ENCODE measurements around the gene SPTBN4.
"Not testable (repeated sequence)": the region's sequence is repeated elsewhere in the genome, so short reads cannot be mapped to it uniquely, and the experiment has no call there.

SPTBN4 gene

DNA sequence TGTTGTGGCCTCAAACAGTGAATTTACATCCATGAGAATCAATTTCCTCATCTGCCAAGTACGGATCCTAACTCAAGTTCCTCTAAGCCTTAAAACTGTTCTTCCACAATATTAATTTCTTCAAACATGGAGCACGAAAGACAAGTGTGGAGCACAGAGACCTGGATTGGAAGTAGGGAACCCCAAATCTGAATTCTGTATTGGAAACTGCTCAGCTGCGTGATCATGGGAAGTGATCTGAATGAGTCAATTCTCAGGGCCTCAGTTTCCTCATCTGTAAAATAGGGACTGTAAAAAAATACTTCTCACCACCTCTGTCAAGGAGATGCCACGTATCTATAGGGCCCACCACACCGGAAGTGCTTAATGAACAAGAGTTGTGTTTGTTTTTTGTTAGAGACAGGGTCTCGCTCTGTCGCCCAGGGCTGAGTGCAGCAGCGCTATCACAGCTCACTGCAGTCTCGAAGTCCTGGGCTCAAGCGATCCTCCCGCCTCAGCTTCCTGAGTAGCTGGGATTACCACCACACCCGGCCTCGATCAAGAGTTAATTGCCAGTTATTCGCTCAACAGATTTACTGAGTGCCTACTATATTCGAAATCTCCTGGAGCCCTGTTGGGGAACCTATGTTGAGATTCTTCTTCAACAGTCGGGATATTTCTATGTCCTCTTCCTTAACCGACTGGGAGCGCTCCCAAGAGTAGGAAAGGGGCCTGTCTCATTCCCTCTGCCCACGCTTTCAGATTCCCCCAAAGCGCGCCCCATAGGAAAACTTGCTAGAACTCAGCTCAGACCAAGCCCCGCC is 24.3 kb upstream of the SPTBN4 start:
- DNase-seq: no peak

- peak; percentile 96 to 99 (median 99) for DNase-seq
These were observed 23.4 kb upstream of the SPTBN4 start for GRCh38 chr19:40443131-40443999.

- peak; percentile 98 to 99 (median 98) for DNase-seq
These were observed 22.6 kb upstream of the SPTBN4 start, which contains the start of gene SERTAD3 for GRCh38 chr19:40444000-40444824. Gene SERTAD3 (minus strand): TSS chr19:40444335. CDS start chr19:40442080, 2,255 bp downstream.

DNA sequence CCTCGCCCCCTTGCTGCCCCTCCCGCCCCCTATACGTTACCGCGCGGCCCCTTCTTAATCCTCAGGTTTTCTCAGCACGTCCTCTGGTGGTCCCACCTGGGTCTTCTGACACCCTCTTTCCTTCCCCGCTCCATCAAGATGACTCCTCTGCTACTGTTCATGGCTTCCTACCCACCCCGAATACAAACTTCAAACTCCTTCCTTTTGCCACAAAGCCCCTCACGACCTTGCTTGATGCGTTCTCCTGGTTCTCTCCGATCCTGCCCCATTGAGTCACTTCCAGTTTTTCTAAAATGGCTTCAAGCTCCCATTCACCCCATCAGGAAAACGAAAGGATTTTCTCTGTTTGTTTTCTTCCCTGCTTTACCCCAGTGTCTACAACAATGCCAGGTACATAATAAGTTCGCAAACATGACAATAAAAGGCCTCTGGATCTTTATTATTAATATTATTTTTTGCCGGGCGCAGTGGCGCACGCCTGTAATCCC is 21.9 kb upstream of the SPTBN4 start:
- no peak for DNase-seq

DNA sequence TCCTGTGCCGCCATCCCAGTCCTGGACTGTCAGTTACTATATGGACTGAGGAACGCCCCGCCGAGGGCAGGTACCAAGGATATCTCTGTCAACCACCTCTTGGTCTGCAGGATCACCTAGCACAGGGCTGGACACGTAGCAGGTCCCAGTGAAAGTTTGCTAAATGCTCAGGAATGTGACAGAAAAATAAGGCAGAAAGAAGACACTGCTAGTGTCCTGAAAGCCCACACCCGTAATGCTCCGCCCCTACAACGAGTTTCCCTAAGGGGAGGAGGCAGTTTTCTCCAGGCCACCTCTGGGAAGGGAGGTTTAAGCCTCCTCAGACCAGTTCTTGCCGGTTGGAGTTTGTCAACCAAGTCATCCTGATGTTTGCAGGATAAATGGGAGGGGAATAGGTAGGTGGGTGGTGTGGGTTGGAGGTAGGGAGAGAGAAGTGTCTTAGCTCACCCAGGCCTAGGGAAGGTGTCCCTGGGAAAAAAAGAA is 21.0 kb upstream of the SPTBN4 start:
- DNase-seq: no peak

- no peak for DNase-seq
These were observed 20.5 kb upstream of the SPTBN4 start for GRCh38 chr19:40446263-40446784.

- DNase-seq: no peak
These were observed 17.3 kb upstream of the SPTBN4 start for GRCh38 chr19:40449506-40449905.

DNA sequence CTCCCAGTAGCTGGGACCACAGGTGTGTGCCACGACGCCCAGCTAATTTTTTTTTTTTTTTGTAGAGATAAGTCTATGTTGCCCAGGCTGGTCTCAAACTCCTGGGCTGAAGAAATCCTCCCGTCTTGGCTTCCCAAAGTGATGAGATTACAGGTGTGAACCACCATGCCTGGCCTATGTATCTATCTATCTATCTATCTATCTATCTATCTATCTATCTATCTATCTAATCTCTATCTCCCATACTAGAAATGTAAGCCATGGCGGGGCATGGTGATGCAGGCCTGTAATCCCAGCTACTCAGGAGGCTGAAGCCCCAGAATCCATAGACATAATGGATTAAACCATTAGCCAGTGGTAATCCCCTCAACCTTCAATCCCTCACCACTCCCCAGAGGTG is 16.1 kb upstream of the SPTBN4 start:
- no peak for DNase-seq

- no peak for DNase-seq
These were observed 14.8 kb upstream of the SPTBN4 start for GRCh38 chr19:40452016-40452415.

GRCh38 chr19:40453151-40453735 is 13.6 kb upstream of the SPTBN4 start:
- DNase-seq: no peak

DNA sequence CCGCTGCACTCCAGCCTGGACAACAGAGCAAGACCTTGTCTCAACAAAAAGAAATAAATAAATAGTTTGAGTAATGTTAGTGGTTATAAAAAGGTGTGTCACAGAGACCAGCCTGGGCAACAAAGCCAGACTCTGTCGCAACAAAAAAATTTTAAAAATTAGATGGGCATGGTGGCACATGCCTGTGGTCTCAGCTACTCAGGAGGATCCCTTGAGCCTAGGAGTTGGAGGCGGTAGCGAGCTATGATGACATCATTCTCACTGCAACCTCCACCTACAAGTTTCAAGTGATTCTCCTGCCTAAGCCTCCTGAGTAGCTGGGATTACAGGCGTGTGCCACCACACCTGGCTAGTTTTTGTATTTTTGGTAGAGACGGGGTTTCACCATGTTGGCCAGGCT is 12.9 kb upstream of the SPTBN4 start:
- DNase-seq: not testable (repeated sequence)

- no peak for DNase-seq
These were observed 9.8 kb upstream of the SPTBN4 start for GRCh38 chr19:40457048-40457447.

DNA sequence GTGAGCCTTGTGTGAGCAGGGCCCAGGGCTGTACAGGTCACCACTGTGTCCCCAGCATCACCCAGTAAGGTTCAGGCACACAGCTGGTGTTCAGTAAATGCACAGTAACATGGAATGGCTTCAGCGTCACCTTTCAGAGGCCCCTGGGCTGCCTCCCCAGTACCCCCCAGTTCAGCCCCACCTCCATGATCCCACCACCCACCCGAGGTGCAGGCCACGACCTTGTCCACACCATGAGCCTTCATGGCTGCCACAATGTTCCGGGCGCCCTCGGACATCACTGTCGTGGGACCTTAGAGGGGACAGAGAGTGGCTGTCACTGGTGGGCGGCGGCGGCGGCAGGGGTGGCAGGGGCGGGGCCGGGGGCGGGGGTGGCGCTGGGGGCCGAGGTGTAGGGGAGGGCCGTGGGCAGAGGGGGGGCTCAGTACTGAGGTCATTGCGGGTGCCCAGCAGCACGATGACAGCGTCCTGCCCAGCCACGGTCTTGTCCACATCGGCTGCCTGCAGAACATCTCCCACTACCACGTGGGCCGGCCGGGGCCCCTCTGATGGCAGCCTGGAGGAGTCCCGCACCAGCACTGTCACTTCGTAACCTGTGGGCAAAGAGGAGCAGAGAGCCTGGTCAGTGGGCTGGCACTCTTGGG is 8.7 kb upstream of the SPTBN4 start:
- no peak for DNase-seq

- DNase-seq: no peak
These were observed 8.2 kb upstream of the SPTBN4 start for GRCh38 chr19:40458597-40458974.

- DNase-seq: no peak
These were observed 6.6 kb upstream of the SPTBN4 start for GRCh38 chr19:40460185-40460584.

DNA sequence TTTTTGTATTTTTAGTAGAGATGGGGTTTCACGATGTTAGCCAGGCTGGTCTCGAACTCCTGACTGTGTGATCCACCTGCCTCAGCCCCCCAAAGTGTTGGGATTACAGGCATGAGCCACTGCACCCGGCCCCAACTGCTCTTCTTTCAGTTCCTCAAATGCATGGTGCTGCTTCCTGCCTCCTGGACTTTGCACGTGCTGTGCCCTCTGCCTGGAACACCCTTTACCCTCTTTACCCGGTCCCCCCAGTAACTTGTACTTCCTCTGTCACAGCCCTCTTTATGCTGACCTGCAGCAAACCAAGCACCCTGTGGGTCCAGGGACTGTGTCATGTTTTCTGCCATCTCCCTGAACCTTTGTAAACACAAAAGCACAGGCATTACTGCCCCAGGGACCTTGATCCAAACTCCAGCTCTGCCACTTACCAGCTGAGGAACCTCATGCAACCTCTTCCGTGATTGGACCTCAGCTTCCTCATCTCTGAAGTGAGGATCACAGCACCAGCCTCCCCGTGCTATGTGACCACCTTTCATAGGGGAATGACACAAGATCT is 5.1 kb upstream of the SPTBN4 start:
- no peak for DNase-seq

DNA sequence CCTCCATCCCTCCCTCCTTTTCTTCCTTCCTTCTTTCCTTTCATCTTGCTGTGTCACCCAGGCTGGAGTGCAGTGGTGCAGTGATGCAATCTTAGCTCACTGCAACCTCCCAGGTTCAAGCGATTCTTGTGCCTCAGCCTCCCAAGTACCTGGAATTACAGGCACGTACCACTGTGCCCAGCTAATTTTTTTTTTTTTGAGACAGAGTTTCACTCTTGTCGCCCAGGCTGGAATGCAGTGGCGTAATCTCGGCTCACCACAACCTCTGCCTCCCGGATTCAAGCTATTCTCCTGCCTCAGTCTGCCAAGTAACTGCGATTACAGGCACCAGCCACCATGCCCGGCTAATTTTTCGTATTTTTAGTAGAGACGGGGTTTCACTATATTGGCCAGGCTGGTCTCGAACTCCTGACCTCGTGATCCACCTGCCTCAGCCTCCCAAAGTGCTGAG is 3.2 kb upstream of the SPTBN4 start:
- not testable (repeated sequence) for DNase-seq

GRCh38 chr19:40464059-40465024 is 2.5 kb upstream of the SPTBN4 start:
- DNase-seq: peak; percentile 69 to 85 (median 76)

- DNase-seq: peak in 1 of 3 experiments; percentile 26
These were observed 1.7 kb upstream of the SPTBN4 start for GRCh38 chr19:40465025-40465556.

Measured in NCI-H1417 (cell line).